RWPE1 (cell line): ENCODE measurements around the gene LRCH3.

Experiments used
- CTCF ChIA-PET: fragments of 350-600 bp; sonication (Branson Sonifier 250); formaldehyde crosslinking; extraction: SDS; loops from one replicate; lab custom pipeline; 2021; lab: Yijun Ruan, JAX
- POLR2A ChIA-PET: fragments of 400-600 bp; formaldehyde crosslinking; extraction: SDS; loops from one replicate; lab custom pipeline; 2020; ENCODE audit warnings: antibody characterized with exemption; ENCODE audit not compliant: low non-redundant PET; lab: Yijun Ruan, JAX
- DNase-seq: peaks from one replicate; pipeline ENCODE4 v3.0.0; 2012; ENCODE audit warnings: low spot score
- H3K27ac ChIP-seq: fragments of 450-650 bp; 2 replicates; pipeline ENCODE4 v1.5.1; 2017
- CTCF ChIP-seq: fragments of 450-650 bp; conservative IDR thresholded peaks from 2 replicates; pipeline ENCODE4 v1.5.1; 2017; ENCODE audit warnings: low read depth, mild to moderate bottlenecking

The LRCH3 gene

GRCh38 chr3:197758512-197758911 is 32.5 kb upstream of the LRCH3 start:
- ChIA-PET CTCF (no interaction called here), POLR2A (no interaction called here)
- TF ChIP-seq CTCF: no peak
- DNase-seq: no peak
- no peak overlapping the region for H3K27ac ChIP-seq

DNA sequence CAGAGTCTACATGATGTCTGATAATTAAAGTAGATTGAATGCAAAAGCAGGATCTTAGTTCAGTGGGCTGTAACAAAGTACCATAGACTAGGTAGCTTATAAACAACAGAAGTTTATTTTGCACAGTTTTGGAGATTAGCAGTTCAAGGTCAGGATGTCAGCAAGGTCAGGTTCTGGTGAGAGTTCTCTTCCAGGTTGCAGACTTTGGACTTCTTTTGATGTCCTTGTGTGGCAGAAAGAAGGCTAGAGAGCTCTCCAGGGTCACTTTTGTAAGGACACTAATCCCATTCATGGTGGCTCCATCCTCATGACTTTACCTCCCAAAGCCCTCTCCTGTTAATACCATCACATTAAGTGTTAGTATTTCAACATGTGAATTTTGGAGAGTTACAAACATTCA is 29.3 kb upstream of the LRCH3 start:
- TF ChIP-seq CTCF: no peak
- ChIA-PET POLR2A (no interaction called here), CTCF (interaction anchor here (0.8 kb wide), 1 partner anchor 28 kb away, joined by 4 read pairs; no protein-coding TSS in a partner anchor)
- no peak for DNase-seq
- no peak overlapping the region for H3K27ac ChIP-seq

- ChIA-PET POLR2A (no interaction called here), CTCF (interaction anchor here (0.6 kb wide), 1 partner anchor 16 kb away, joined by 5 read pairs; no protein-coding TSS in a partner anchor)
- no peak for DNase-seq
- no peak for TF ChIP-seq CTCF
- H3K27ac ChIP-seq: no peak overlapping the region
Observed at GRCh38 chr3:197775317-197775716, 15.7 kb upstream of the LRCH3 start.

DNA sequence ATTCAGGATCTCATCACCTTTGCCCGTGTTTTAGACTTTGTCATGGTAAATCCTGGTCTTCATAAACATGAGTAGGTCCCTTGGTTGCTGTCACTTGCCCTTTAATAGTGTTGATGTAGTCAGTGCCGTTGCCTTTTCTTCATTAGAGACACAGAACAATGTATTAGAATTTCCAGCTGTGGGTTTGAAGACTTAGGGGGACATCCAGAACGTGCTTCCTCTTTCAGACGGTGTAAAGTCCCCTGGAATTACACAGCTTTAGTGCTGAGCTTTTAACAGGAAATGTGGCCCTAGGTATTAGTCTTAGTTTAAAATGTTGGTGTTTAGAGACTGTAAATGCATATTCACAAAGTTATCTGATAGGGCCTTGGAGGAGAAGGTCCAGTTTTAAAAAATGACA is 8.8 kb upstream of the LRCH3 start:
- ChIA-PET POLR2A (no interaction called here), CTCF (interaction anchor here (0.6 to 0.7 kb wide), 2 partner anchors 9 to 84 kb away, joined by 3 to 4 read pairs; no protein-coding TSS in a partner anchor)
- H3K27ac ChIP-seq: no peak overlapping the region
- TF ChIP-seq CTCF: no peak
- DNase-seq: no peak

DNA sequence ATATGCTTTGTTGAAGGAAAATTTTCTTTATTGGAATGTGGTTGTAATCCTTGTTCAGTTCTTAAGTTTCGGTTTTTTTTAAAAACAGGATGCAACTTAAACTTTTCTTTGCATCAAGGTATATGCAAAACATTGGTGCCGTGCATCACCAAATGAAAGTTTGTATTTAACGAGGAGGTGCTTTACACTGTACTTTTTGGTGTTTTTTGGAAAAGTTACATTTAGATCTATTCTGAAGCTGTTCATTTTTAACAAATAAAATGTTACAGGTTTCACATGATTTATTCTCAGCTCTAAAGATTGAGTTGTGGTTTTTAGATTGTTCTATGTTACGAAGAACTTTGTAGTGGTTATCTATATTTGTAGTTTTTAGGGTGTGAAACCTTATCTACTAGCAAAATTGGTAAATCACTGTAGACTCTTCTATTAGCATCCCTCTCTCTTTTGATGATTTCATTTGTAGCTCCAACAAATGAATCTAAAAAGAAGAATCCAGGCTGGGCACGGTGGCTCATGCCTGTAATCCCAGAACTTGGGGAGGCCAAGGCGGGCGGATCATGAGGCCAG is 7.0 kb upstream of the LRCH3 start:
- no peak for TF ChIP-seq CTCF
- no peak overlapping the region for H3K27ac ChIP-seq
- no peak for DNase-seq
- ChIA-PET CTCF (interaction anchor here (0.6 to 0.7 kb wide), 2 partner anchors 35 to 52 kb away, joined by 3 to 4 read pairs; no protein-coding TSS in a partner anchor), POLR2A (no interaction called here)

- ChIA-PET CTCF (no interaction called here), POLR2A (no interaction called here)
- TF ChIP-seq CTCF: no peak
- no peak for DNase-seq
- no peak overlapping the region for H3K27ac ChIP-seq
Observed at GRCh38 chr3:197787412-197787811, 3.6 kb upstream of the LRCH3 start.
